ENCODE data around the gene NRN1.

Gene NRN1

GRCh38 chr6:5995658-5995948 is 11.1 kb downstream of the NRN1 start:
- TF ChIP-seq, protein P1, sequence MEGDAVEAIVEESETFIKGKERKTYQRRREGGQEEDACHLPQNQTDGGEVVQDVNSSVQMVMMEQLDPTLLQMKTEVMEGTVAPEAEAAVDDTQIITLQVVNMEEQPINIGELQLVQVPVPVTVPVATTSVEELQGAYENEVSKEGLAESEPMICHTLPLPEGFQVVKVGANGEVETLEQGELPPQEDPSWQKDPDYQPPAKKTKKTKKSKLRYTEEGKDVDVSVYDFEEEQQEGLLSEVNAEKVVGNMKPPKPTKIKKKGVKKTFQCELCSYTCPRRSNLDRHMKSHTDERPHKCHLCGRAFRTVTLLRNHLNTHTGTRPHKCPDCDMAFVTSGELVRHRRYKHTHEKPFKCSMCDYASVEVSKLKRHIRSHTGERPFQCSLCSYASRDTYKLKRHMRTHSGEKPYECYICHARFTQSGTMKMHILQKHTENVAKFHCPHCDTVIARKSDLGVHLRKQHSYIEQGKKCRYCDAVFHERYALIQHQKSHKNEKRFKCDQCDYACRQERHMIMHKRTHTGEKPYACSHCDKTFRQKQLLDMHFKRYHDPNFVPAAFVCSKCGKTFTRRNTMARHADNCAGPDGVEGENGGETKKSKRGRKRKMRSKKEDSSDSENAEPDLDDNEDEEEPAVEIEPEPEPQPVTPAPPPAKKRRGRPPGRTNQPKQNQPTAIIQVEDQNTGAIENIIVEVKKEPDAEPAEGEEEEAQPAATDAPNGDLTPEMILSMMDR (IDR thresholded peaks at IDR 0.05; ENCODE audit: low read depth, low read length), result no peak
- Histone ChIP-seq H3K4me1 (0 out of 2 replicates have a peak, but pooled peaks cover 3% of the 10 kb centered on the region), H3K36me3 (no peaks in the 10 kb centered on the region), H3K9me3 (no peaks in the 10 kb centered on the region), H3K4me3 (ENCODE audit: low read depth, low read length) (peak overlapping the region; percentile 93), H3K27me3 (peaks cover 70% of the 10 kb centered on the region)
- DNase-seq, result no peak

GRCh38 chr6:5994999-5995657 is 11.6 kb downstream of the NRN1 start:
- Histone ChIP-seq H3K27me3 (peaks cover 67% of the 10 kb centered on the region), H3K4me1 (0 out of 2 replicates have a peak, but pooled peaks cover 3% of the 10 kb centered on the region), H3K36me3 (no peaks in the 10 kb centered on the region), H3K9me3 (no peaks in the 10 kb centered on the region), H3K4me3 (ENCODE audit: low read depth, low read length) (no peak overlapping the region)
- TF ChIP-seq, protein P1 (IDR thresholded peaks at IDR 0.05; ENCODE audit: low read depth, low read length), result no peak
- DNase-seq, result no peak

DNA sequence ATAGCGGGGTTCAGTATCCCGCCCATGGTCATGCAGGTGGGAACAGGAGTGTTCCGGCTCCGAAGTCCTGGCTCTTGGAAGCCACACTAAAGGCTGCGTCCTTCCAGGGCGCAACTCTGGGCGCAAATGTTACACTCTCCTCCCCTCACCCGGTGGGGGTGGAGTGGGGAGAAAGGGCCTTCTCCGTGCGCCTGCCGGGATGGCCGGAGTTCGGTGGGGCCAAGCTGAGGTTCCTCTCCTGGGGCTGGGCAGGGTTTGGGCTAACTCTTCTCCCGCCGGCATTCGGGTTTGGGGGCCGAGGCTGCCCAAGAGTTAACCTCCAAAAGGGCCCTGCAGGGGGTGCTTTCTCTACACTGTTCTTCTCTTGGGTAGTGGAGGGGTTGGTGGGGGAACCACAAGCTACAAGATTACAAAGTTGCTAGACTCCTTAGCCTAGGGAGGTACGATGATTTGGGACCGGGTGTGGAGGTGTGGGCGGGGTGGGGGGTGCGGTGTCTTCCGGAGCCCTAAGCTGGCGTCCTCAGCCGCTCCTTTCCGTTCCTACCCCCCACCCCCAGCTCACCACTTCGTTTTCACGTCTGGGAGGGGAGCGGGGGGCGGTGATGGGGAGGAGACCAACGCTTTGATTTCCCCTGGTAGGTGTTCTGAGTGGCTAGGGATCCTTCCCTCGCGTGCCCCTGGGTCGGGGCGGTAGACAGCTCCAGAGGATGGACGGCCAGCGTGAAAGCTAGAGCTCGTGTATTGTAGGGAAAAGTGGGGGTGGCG is 12.3 kb downstream of the NRN1 start:
- Histone ChIP-seq H3K36me3 (no peaks in the 10 kb centered on the region), H3K9me3 (no peaks in the 10 kb centered on the region), H3K27me3 (peaks cover 60% of the 10 kb centered on the region), H3K4me3 (ENCODE audit: low read depth, low read length) (no peak overlapping the region), H3K4me1 (0 out of 2 replicates have a peak, but pooled peaks cover 3% of the 10 kb centered on the region)
- TF ChIP-seq, protein P1 (IDR thresholded peaks at IDR 0.05; ENCODE audit: low read depth, low read length), result no peak
- DNase-seq, result no peak

DNA sequence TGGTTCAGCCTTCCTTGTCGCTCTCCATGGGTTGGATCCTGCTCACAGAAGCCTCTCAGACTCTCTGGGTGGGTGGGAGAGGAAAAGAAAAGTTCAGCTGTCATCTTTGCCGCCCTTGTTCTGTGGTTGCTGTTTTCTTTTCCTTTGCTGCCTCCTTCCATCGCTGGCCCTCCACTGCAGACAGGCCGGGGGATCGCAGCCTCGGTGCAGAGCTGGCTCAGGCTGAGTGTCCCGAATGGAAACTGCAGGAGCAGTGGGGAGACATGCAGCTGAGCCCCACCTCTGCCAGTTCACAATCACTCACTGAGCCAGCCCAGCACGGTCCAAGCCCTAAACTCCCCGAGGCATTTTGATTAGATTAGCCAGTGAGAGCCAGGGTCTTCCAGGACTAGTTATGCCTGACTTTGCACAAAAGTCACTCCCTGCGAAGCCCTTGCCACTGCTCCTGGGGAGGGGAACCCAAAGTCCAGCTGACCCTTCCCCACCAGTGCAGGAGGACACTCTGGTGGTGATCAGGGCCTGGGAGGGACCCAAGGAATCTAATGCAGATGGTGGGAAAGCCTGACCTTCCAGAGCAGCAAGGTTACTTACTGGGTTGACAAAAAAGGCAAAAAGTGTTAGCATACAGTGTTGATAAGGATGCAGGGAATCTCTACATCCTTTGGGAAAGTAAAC is 14.0 kb downstream of the NRN1 start:
- peaks cover 42% of the 10 kb centered on the region for H3K27me3 ChIP-seq
- TF ChIP-seq, protein P1 (IDR thresholded peaks at IDR 0.05; ENCODE audit: low read depth, low read length), result no peak

GRCh38 chr6:5990786-5991185 is 15.9 kb downstream of the NRN1 start:
- Histone ChIP-seq H3K4me1 (no peaks in the 10 kb centered on the region), H3K9me3 (no peaks in the 10 kb centered on the region), H3K4me3 (ENCODE audit: low read depth, low read length) (no peak overlapping the region), H3K36me3 (no peaks in the 10 kb centered on the region), H3K27me3 (peaks cover 28% of the 10 kb centered on the region)
- DNase-seq, result no peak
- TF ChIP-seq, protein P1 (IDR thresholded peaks at IDR 0.05; ENCODE audit: low read depth, low read length), result no peak

More for the DNA sequence above, 14.0 kb downstream of the NRN1 start:
- H3K9me3 ChIP-seq, result no peaks in the 10 kb centered on the region
- 0 out of 2 replicates have a peak, but pooled peaks cover 3% of the 10 kb centered on the region for H3K4me1 ChIP-seq
- no peak overlapping the region for H3K4me3 ChIP-seq (ENCODE audit: low read depth, low read length)
- no peaks in the 10 kb centered on the region for H3K36me3 ChIP-seq
- no peak for DNase-seq
